Dermis microvascular lymphatic vessel endothelial cell (primary cell): ENCODE measurements around the gene DNPH1. TPM values are rescaled to one million over a fixed set of nuclear protein-coding genes. Genes with fewer than 3 reads are reported as not detected.

ENCODE experiments used
- DNase-seq, 2 donors: peaks; one replicate each; pipeline versions ENCODE4 v3.0.0 to v3.0.0-alpha.2; 2010; ENCODE audit warnings: low read depth in 2 of 2
- total RNA-seq: library from RNA; depleted of rRNA; stranded (reverse); fragments of >200 nt; gene quantifications from 2 replicates; pipeline ENCODE4 v1.2.1, GENCODE V29; 2014

Gene DNPH1
- total RNA-seq, 1 donor from 2014 or later: 63.5 TPM

- no peak for DNase-seq
Observed at GRCh38 chr6:43216200-43216599, 13.1 kb downstream of the DNPH1 start.

GRCh38 chr6:43215066-43215465 is 14.2 kb downstream of the DNPH1 start:
- no peak for DNase-seq

GRCh38 chr6:43213431-43213830 is 15.8 kb downstream of the DNPH1 start:
- DNase-seq: no peak

GRCh38 chr6:43211955-43212354 is 17.3 kb downstream of the DNPH1 start:
- peak in 1 of 2 donors; percentile 35 for DNase-seq

- no peak for DNase-seq
Observed at GRCh38 chr6:43207286-43207685, 22.0 kb downstream of the DNPH1 start.

GRCh38 chr6:43205849-43206248 is 23.4 kb downstream of the DNPH1 start:
- no peak for DNase-seq

GRCh38 chr6:43204271-43205105 is 24.8 kb downstream of the DNPH1 start:
- no peak for DNase-seq

- no peak for DNase-seq
Observed at GRCh38 chr6:43203718-43204095, 25.6 kb downstream of the DNPH1 start.

GRCh38 chr6:43203029-43203717 is 26.1 kb downstream of the DNPH1 start:
- no peak for DNase-seq

- DNase-seq: no peak
Observed at GRCh38 chr6:43202451-43202850, 26.8 kb downstream of the DNPH1 start.

- no peak for DNase-seq
Observed at GRCh38 chr6:43200541-43200940, 28.7 kb downstream of the DNPH1 start.

GRCh38 chr6:43199912-43200311 is 29.4 kb downstream of the DNPH1 start:
- DNase-seq: no peak

GRCh38 chr6:43196337-43196736 is 32.9 kb downstream of the DNPH1 start:
- DNase-seq: no peak

- DNase-seq: no peak
Observed at GRCh38 chr6:43193929-43194328, 35.4 kb downstream of the DNPH1 start.

- no peak for DNase-seq
Observed at GRCh38 chr6:43192911-43193310, 36.4 kb downstream of the DNPH1 start.

- DNase-seq: no peak
Observed at GRCh38 chr6:43189776-43190304, 39.4 kb downstream of the DNPH1 start.

- DNase-seq: no peak
Observed at GRCh38 chr6:43188426-43188825, 40.9 kb downstream of the DNPH1 start.

- DNase-seq: no peak
Observed at GRCh38 chr6:43187821-43188220, 41.5 kb downstream of the DNPH1 start.

GRCh38 chr6:43186706-43187105 is 42.6 kb downstream of the DNPH1 start:
- no peak for DNase-seq

GRCh38 chr6:43186019-43186418 is 43.3 kb downstream of the DNPH1 start:
- DNase-seq: no peak

- no peak for DNase-seq
Observed at GRCh38 chr6:43185391-43185985, 43.8 kb downstream of the DNPH1 start.

GRCh38 chr6:43184268-43184985 is 44.9 kb downstream of the DNPH1 start:
- DNase-seq: no peak
